Measurements from ENCODE around the gene LPP.

- TF ChIP-seq CTCF (conservative IDR thresholded peaks at IDR 0.05; ENCODE audit: low read depth, low read length) (no peak), EZH2phosphoT487 (IDR thresholded peaks at IDR 0.05; ENCODE audit: borderline replicate concordance, low read length) (no peak), EZH2 (IDR thresholded peaks at IDR 0.05; ENCODE audit: low read length, unreplicated experiment) (no peak)
Observed at GRCh38 chr3:188775412-188775811, 621.5 kb downstream of the LPP start.

All from PC-3 (cell line).